Liver (tissue), 3 donors: ENCODE results near the gene RRN3.
"Not testable (repeated sequence)": the region's sequence is repeated elsewhere in the genome, so short reads cannot be mapped to it uniquely, and the experiment has no call there.

Source experiments
- EGR1 ChIP-seq, 2 donors: IDR thresholded peaks; 2 replicates each; pipeline ENCODE4 v1.6.1; 2016 to 2018; ENCODE audit warnings: antibody characterized with exemption in 2 of 2, low read depth in 2 of 2
- GABPA ChIP-seq, 2 donors: IDR thresholded peaks in 1 of 2; conservative IDR thresholded peaks in 1 of 2; 2 replicates each; pipeline ENCODE4 v1.6.1; 2016; ENCODE audit warnings: antibody characterized with exemption in 2 of 2, mild to moderate bottlenecking in 1 of 2, moderate library complexity in 1 of 2
- MAX ChIP-seq: IDR thresholded peaks from 2 replicates; pipeline ENCODE4 v1.6.1; 2016; ENCODE audit warnings: antibody characterized with exemption
- RAD21 ChIP-seq, 2 donors: IDR thresholded peaks; 2 replicates each; pipeline ENCODE4 v1.6.1; 2016; ENCODE audit warnings: antibody characterized with exemption in 2 of 2, mild to moderate bottlenecking in 2 of 2
- REST ChIP-seq: IDR thresholded peaks from 2 replicates; pipeline ENCODE4 v1.6.1; 2016; ENCODE audit warnings: antibody characterized with exemption, mild to moderate bottlenecking
- TF ChIP-seq, protein P1 (sequence below): fragments of 150-350 bp; IDR thresholded peaks from 2 replicates; pipeline ENCODE4 v1.5.1; 2017; ENCODE audit warnings: improper control_type of control experiment, low read depth, low read length; ENCODE audit not compliant: missing input control
- donor health status: healthy.
- donor health status: healthy.

DNA sequence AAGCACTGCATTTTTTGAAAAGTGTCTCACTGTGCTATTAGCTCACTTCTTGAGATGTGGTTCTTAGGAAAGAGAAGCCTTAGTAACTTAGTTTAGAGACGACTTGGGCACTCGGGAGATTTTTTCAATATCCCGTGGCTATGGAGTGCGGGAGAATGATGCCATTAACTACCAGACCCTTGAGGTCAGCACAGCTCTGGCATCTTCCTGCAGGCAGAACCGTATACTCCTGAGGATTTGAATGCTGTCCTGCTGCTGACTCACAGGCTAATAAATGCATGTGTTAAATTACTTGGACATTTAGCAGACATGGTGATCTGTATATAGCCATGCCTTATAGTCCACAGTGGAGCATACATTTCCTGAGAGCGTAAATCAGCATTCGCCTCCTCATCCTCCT is 72.6 kb downstream of the RRN3 start:
- TF ChIP-seq GABPA (IDR thresholded peaks at IDR 0.05 in 1 of 2, conservative IDR thresholded peaks at IDR 0.05 in 1 of 2); EGR1 (IDR thresholded peaks at IDR 0.05; ENCODE audit: low read depth in 2 of 2); REST; RAD21 (IDR thresholded peaks at IDR 0.05); MAX: not testable (repeated sequence)
- TF ChIP-seq, protein P1, sequence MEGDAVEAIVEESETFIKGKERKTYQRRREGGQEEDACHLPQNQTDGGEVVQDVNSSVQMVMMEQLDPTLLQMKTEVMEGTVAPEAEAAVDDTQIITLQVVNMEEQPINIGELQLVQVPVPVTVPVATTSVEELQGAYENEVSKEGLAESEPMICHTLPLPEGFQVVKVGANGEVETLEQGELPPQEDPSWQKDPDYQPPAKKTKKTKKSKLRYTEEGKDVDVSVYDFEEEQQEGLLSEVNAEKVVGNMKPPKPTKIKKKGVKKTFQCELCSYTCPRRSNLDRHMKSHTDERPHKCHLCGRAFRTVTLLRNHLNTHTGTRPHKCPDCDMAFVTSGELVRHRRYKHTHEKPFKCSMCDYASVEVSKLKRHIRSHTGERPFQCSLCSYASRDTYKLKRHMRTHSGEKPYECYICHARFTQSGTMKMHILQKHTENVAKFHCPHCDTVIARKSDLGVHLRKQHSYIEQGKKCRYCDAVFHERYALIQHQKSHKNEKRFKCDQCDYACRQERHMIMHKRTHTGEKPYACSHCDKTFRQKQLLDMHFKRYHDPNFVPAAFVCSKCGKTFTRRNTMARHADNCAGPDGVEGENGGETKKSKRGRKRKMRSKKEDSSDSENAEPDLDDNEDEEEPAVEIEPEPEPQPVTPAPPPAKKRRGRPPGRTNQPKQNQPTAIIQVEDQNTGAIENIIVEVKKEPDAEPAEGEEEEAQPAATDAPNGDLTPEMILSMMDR: not testable (repeated sequence)
